ENCODE measurements around the gene SON. TPM values are rescaled to one million over a fixed set of nuclear protein-coding genes. Genes with fewer than 3 reads are reported as not detected.
A peak's percentile ranks its signal among the peaks of the same experiment; 100 is the strongest.

SON gene
- total and polyA plus RNA-seq, 2 of the 13 experiments (the other 11 are each of a cell fraction or from before 2014, with no cell fraction given), result 61.3 to 78.3 TPM

DNA sequence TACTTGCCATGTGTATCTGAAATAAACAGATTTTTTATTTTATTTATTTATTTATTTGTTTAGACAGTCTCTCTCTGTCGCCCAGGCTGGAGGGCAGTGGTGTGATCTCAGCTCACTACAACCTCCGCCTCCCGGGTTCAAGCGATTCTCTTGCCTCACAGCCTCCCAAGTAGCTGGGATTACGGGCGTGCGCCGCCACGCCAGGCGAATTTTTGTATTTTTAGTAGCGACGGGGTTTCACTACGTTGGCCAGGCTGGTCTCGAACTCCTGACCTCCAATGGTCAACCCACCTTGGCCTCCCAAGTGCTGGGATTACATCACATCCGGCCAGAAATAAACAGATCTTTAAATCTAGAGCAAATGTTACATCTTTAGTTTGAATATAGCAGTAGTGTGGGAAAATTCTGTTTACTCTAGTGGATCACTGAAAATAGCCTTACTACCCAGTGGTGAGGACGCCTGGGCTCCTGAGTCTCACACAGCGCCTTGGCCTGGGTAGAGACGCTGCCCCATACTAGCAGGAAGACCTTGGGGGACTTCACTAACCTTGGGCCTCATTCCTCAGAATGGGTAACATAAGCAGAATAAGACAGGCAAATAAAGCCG, 1.6 kb upstream of the SON start (continued):
- TF ChIP-seq ZNF782 (CRISPR knock-in tag; IDR thresholded peaks at IDR 0.05; ENCODE audit: borderline replicate concordance) (0 out of 2 replicates have a peak, but pooled peaks have one; percentile 7), ZNF292 (CRISPR knock-in tag; IDR thresholded peaks at IDR 0.05; ENCODE audit: borderline replicate concordance, low read depth) (no peak), ATAD3A (CRISPR knock-in tag; IDR thresholded peaks at IDR 0.05) (no peak), KDM4B (CRISPR knock-in tag; IDR thresholded peaks at IDR 0.05) (no peak), CREM (IDR thresholded peaks at IDR 0.05) (peak; percentile 28; the same call in 1 of the 2 replicates), CREM (CRISPR knock-in tag; IDR thresholded peaks at IDR 0.05) (no peak), ZNF333 (CRISPR knock-in tag; IDR thresholded peaks at IDR 0.05; ENCODE audit: borderline replicate concordance) (no peak), ZNF260 (CRISPR knock-in tag; IDR thresholded peaks at IDR 0.05; ENCODE audit: borderline replicate concordance, low read depth) (no peak), HNRNPUL1 (IDR thresholded peaks at IDR 0.05; ENCODE audit: low read depth, low read length) (no peak), ZNF839 (CRISPR knock-in tag; IDR thresholded peaks at IDR 0.05; ENCODE audit: borderline replicate concordance) (no peak), ZNF230 (CRISPR knock-in tag; IDR thresholded peaks at IDR 0.05) (no peak)
- TF ChIP-seq, protein P1, sequence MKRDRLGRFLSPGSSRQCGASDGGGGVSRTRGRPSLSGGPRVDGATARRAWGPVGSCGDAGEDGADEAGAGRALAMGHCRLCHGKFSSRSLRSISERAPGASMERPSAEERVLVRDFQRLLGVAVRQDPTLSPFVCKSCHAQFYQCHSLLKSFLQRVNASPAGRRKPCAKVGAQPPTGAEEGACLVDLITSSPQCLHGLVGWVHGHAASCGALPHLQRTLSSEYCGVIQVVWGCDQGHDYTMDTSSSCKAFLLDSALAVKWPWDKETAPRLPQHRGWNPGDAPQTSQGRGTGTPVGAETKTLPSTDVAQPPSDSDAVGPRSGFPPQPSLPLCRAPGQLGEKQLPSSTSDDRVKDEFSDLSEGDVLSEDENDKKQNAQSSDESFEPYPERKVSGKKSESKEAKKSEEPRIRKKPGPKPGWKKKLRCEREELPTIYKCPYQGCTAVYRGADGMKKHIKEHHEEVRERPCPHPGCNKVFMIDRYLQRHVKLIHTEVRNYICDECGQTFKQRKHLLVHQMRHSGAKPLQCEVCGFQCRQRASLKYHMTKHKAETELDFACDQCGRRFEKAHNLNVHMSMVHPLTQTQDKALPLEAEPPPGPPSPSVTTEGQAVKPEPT (CRISPR knock-in tag; IDR thresholded peaks at IDR 0.05; ENCODE audit: low read depth), result no peak
- TF ChIP-seq, protein P2, sequence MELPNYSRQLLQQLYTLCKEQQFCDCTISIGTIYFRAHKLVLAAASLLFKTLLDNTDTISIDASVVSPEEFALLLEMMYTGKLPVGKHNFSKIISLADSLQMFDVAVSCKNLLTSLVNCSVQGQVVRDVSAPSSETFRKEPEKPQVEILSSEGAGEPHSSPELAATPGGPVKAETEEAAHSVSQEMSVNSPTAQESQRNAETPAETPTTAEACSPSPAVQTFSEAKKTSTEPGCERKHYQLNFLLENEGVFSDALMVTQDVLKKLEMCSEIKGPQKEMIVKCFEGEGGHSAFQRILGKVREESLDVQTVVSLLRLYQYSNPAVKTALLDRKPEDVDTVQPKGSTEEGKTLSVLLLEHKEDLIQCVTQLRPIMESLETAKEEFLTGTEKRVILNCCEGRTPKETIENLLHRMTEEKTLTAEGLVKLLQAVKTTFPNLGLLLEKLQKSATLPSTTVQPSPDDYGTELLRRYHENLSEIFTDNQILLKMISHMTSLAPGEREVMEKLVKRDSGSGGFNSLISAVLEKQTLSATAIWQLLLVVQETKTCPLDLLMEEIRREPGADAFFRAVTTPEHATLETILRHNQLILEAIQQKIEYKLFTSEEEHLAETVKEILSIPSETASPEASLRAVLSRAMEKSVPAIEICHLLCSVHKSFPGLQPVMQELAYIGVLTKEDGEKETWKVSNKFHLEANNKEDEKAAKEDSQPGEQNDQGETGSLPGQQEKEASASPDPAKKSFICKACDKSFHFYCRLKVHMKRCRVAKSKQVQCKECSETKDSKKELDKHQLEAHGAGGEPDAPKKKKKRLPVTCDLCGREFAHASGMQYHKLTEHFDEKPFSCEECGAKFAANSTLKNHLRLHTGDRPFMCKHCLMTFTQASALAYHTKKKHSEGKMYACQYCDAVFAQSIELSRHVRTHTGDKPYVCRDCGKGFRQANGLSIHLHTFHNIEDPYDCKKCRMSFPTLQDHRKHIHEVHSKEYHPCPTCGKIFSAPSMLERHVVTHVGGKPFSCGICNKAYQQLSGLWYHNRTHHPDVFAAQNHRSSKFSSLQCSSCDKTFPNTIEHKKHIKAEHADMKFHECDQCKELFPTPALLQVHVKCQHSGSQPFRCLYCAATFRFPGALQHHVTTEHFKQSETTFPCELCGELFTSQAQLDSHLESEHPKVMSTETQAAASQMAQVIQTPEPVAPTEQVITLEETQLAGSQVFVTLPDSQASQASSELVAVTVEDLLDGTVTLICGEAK (IDR thresholded peaks at IDR 0.05), result no peak
- TF ChIP-seq, protein P2 (CRISPR knock-in tag; IDR thresholded peaks at IDR 0.05), result no peak
- TF ChIP-seq, protein P3, sequence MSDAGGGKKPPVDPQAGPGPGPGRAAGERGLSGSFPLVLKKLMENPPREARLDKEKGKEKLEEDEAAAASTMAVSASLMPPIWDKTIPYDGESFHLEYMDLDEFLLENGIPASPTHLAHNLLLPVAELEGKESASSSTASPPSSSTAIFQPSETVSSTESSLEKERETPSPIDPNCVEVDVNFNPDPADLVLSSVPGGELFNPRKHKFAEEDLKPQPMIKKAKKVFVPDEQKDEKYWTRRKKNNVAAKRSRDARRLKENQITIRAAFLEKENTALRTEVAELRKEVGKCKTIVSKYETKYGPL (CRISPR knock-in tag; IDR thresholded peaks at IDR 0.05), result no peak
- TF ChIP-seq, protein P4, sequence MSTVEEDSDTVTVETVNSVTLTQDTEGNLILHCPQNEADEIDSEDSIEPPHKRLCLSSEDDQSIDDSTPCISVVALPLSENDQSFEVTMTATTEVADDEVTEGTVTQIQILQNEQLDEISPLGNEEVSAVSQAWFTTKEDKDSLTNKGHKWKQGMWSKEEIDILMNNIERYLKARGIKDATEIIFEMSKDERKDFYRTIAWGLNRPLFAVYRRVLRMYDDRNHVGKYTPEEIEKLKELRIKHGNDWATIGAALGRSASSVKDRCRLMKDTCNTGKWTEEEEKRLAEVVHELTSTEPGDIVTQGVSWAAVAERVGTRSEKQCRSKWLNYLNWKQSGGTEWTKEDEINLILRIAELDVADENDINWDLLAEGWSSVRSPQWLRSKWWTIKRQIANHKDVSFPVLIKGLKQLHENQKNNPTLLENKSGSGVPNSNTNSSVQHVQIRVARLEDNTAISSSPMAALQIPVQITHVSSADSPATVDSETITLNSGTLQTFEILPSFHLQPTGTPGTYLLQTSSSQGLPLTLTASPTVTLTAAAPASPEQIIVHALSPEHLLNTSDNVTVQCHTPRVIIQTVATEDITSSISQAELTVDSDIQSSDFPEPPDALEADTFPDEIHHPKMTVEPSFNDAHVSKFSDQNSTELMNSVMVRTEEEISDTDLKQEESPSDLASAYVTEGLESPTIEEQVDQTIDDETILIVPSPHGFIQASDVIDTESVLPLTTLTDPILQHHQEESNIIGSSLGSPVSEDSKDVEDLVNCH (CRISPR knock-in tag; IDR thresholded peaks at IDR 0.05), result no peak

Measured in HepG2 (cell line).